Testis (tissue), 5 donors: ENCODE results near the gene MAGED2. TPM values are rescaled to one million over a fixed set of nuclear protein-coding genes. Genes with fewer than 3 reads are reported as not detected.
"Not testable (repeated sequence)": the region's sequence is repeated elsewhere in the genome, so short reads cannot be mapped to it uniquely, and the experiment has no call there.

Experiments
- DNase-seq: peaks from one replicate; pipeline ENCODE4 v3.0.0-alpha.2; 2019
- H3K27ac ChIP-seq, 2 donors: fragments of 200-600 bp; sonication (generic); one replicate each; pipeline ENCODE4 v1.5.1; 2019
- H3K27me3 ChIP-seq: fragments of 200-600 bp; sonication (generic); one replicate; pipeline ENCODE4 v1.5.1; 2019
- H3K36me3 ChIP-seq: fragments of 200-600 bp; sonication (generic); one replicate; pipeline ENCODE4 v1.5.1; 2017; ENCODE audit warnings: low read depth; ENCODE audit errors: missing control alignments
- H3K4me1 ChIP-seq: fragments of 200-600 bp; sonication (generic); one replicate; pipeline ENCODE4 v1.5.1; 2019
- H3K4me3 ChIP-seq, 2 donors: fragments of 200-600 bp; sonication (generic); one replicate each; pipeline ENCODE4 v1.5.1; 2017 to 2019
- H3K9me3 ChIP-seq: fragments of 200-600 bp; sonication (generic); one replicate; pipeline ENCODE4 v1.5.1; 2017
- CTCF ChIP-seq, 3 experiments: fragments of 450-650 bp in 2 of 3; fragments of 200-600 bp in 1 of 3; sonication (generic) in 1 of 3; IDR thresholded peaks; one replicate each; pipeline ENCODE4 v1.5.1; 2016 to 2019; ENCODE audit warnings: antibody characterized with exemption in 3 of 3, mild to moderate bottlenecking in 2 of 3, moderate library complexity in 1 of 3
- POLR2A ChIP-seq: fragments of 450-650 bp; IDR thresholded peaks from one replicate; pipeline ENCODE4 v1.6.1; 2017; ENCODE audit warnings: antibody characterized with exemption, mild to moderate bottlenecking, moderate library complexity
- WGBS, 2 donors: methylation state at CpG; one replicate each; pipeline ENCODE4 v1.1.5; 2018; 5-methylcytosine and 5-hydroxymethylcytosine counted together
- intact Hi-C: fragments of 100-400 bp; cut with DNase I; formaldehyde crosslinking; loops from one replicate; pipeline ENCODE4 v1.15.1; 2023; ENCODE audit warnings: low total_unique reads
- long read RNA-seq, 2 donors: transcript quantifications; one replicate each; lab custom pipeline, GENCODE V29; 2026
- polyA plus RNA-seq: library from polyadenylated mRNA; stranded (reverse); fragments of 350-450 nt; fragmentation: Illumina TruSeq; extraction: RNeasy Lipid Tissue Mini Kit (QIAGEN cat#74804); gene quantifications from one replicate; pipeline ENCODE4 v1.2.3, GENCODE V29; 2014; ENCODE audit warnings: low read depth, low replicate concordance; ENCODE audit not compliant: insufficient read depth
- total RNA-seq, 2 donors: library from RNA; depleted of rRNA; stranded (reverse); fragments of >200 nt; gene quantifications; one replicate each; pipeline ENCODE4 v1.2.3, GENCODE V29; 2016

MAGED2 gene
- total RNA-seq (100 to 1,000 TPM; 206 to 288 TPM), polyA plus RNA-seq (179 TPM)
- long read RNA-seq, donor 1, transcript MAGED2-206 (13 exons, 2,189 nt) = major isoform, 237 of 514 reads
- long read RNA-seq, donor 1, transcript MAGED2-204 (13 exons, 2,048 nt) = minor isoform, 8 of 514 reads
- long read RNA-seq, donor 1, transcript MAGED2-203 (12 exons, 2,066 nt) = minor isoform, 20 of 514 reads
- long read RNA-seq, donor 1, partial matches to known transcripts = 235 of 514 reads
- long read RNA-seq, donor 1, other reads (novel, unspliced or antisense) = 11 of 514 reads
- long read RNA-seq, donor 2, transcript MAGED2-204 (13 exons, 2,048 nt) = minor isoform, 8 of 285 reads
- long read RNA-seq, donor 2, transcript MAGED2-203 (12 exons, 2,066 nt) = minor isoform, 6 of 285 reads
- long read RNA-seq, donor 2, transcript MAGED2-206 (13 exons, 2,189 nt) = major isoform, 110 of 285 reads
- long read RNA-seq, donor 2, partial matches to known transcripts = 152 of 285 reads
- long read RNA-seq, donor 2, other reads (novel, unspliced or antisense) = 6 of 285 reads

GRCh38 chrX:54807524-54808108 lies at the start of gene MAGED2:
TSS of gene MAGED2 (plus strand) at chrX:54807745. CDS start at chrX:54809332, 1,587 bp downstream.
- Histone ChIP-seq H3K4me1 (peaks cover 7% of the 10 kb centered on the region), H3K27ac (peak within 1 kb of the TSS; percentile 91 to 92), H3K36me3 (no peaks in the 10 kb centered on the region), H3K27me3 (no peaks in the 10 kb centered on the region), H3K9me3 (no peaks in the 10 kb centered on the region), H3K4me3 (peak within 1 kb of the TSS; percentile 66 to 81)
- intact Hi-C loops = no loop called here
- DNase-seq = peak; percentile 39
- no peak for TF ChIP-seq CTCF (IDR thresholded peaks at IDR 0.05)
- no peak for TF ChIP-seq POLR2A
- 0 to 1% methylated on average over 12 to 16 of the region's 17 CpGs for WGBS, 2 donors

- intact Hi-C loops = no loop called here
- TF ChIP-seq POLR2A (no peak), CTCF (IDR thresholded peaks at IDR 0.05) (no peak)
- no peaks in the 10 kb centered on the region for H3K36me3 ChIP-seq
- DNase-seq = no peak
- H3K27me3 ChIP-seq = no peaks in the 10 kb centered on the region
- H3K9me3 ChIP-seq = no peaks in the 10 kb centered on the region
- 49 to 74% methylated on average over 6 to 8 of the region's 21 CpGs for WGBS, 2 donors
- no peak overlapping the region for H3K4me3 ChIP-seq
- no peaks in the 10 kb centered on the region for H3K4me1 ChIP-seq
- no peak overlapping the region for H3K27ac ChIP-seq
These were observed 49.2 kb upstream of the MAGED2 start for GRCh38 chrX:54758114-54759055.

GRCh38 chrX:54774391-54775094 lies 33.0 kb upstream of the MAGED2 start:
- intact Hi-C loops, H3K4me1 ChIP-seq, H3K9me3 ChIP-seq, H3K27me3 ChIP-seq, H3K4me3 ChIP-seq, H3K36me3 ChIP-seq, H3K27ac ChIP-seq: not testable (repeated sequence)
- DNase-seq = peak; percentile 56
- 40% methylated on average over 1 of the region's 2 CpGs; no CpG with 5 or more reads in 1 of the 2 donors for WGBS, 2 donors

- intact Hi-C loops = no loop called here
- no peaks in the 10 kb centered on the region for H3K9me3 ChIP-seq
- TF ChIP-seq POLR2A = no peak
- TF ChIP-seq CTCF (IDR thresholded peaks at IDR 0.05) = no peak
- WGBS, 2 donors = 76 to 84% methylated on average over 4 to 5 of the region's 6 CpGs
- no peaks in the 10 kb centered on the region for H3K4me1 ChIP-seq
- H3K27ac ChIP-seq = no peak overlapping the region
- no peaks in the 10 kb centered on the region for H3K36me3 ChIP-seq
- no peaks in the 10 kb centered on the region for H3K27me3 ChIP-seq
- no peak for DNase-seq
- H3K4me3 ChIP-seq = no peak overlapping the region
These were observed 31.5 kb upstream of the MAGED2 start for GRCh38 chrX:54776061-54776460.
